HG02852 (cell line): ENCODE data around the gene SAPCD1.

Experiments used
- ATAC-seq: cut with Tn5 transposase; IDR thresholded peaks from one replicate; pipeline ENCODE4 v1.9.1; 2021; ENCODE audit warnings: mild to moderate bottlenecking, moderate library complexity; ENCODE audit not compliant: unreplicated experiment

The SAPCD1 gene

DNA sequence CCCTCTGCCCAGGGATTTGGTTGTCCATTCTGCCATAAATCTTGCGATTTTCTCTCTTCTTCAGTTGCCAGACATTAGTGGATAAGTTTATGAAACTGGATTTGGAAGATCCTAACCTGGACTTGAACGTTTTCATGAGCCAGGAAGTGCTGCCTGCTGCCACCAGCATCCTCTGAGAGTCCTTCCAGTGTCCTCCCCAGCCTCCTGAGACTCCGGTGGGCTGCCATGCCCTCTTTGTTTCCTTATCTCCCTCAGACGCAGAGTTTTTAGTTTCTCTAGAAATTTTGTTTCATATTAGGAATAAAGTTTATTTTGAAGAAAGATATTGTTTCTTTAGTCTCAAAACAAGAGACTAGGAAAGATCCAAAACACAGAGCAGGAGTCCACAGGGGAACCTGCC, at the start of gene SAPCD1:
Gene SAPCD1, plus strand, starts transcription at position 301 of the 400 bp plus-strand sequence. CDS start 399 bp downstream, outside the sequence.
- ATAC-seq: no peak

DNA sequence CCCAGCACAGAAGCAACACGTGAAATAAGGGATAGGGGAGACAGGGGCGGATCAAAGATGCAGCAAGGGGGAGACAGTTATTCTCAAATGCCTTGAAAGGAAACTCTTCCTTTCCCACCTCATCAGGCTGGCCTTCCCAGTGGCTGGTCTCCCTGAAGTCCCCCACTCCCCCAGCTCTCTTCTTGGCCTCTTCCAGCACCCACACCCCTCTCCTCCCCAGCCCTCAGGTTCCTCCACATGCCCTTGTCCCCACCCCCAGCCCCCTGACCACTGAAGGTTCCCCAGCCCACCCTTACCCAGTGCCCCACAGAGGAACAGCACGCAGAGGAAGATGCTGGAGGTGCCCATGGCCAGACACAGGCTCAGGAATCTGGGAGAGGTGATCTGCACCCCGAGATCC, 49.0 kb upstream of the SAPCD1 start:
- no peak for ATAC-seq

DNA sequence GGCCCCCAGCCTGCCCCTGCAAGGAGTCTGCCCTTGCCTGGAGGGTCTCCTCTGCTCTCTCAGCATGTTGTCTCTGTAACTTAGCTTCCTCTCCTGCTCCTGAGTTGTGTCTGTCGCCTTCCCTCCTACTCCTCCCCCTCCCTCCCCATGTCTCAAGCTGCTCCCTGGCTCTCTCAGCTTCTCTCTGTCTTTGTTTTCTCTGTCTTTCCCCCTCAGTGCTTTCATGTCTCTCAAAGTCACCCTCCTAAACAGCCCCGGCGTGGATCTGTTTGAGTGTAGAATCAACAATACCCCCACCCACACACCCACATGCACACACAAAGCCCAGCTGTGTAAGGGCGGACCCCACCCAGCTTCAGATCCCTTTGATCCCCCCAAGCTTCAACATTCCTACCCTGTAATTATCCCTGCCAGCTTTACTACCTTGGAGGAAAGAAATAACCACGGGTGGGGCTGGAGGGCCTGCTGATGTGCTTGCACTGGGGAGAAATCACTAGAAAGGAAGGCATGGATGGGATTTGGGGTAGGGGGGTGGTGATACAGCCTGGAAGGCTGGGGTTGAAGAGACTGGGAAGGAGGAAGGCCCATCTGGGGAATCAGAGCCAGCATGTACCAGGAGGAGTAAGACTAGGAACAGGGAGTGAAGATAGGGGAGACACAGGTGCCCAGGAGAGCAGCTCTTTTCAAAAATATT, 48.3 kb upstream of the SAPCD1 start:
- no peak for ATAC-seq

DNA sequence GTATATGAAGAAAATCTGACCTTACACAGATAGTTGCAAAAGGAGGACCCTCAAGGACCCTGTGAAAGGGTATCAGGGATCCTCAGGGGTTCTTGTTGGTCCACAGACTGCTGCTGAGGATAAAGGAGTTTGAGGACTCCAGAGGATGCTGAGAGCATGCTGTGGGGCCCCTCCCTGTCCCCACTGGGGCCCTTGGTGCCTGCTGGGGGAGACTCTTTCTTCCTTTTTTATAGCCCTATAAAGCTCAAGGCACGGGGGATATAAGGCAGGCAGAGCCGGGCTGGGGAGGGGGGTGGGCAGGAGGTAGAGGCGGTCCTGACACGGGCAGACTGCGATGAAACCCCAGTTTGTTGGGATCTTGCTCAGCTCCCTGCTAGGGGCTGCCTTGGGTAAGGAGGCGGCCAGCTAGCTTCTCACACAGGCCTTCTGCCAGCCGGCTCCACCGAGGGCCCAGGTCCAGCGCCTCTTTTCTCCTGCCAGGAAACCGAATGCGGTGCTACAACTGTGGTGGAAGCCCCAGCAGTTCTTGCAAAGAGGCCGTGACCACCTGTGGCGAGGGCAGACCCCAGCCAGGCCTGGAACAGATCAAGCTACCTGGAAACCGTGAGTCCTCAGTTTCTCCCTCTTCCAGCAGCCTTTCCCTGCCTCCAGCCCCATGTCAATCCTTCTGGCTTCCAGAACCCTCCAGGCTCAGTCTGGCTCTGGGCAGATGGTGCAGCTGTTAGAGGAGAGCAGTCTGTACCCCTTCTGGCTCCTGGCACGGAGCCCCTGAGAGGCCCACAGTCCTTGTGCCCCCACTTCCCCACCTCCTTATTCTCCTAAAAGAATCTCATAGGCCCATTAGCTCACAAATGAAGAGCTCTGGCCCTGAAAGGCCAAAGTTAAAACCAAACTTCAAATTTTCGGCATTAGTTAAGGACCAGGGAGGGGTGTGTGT, 47.2 kb upstream of the SAPCD1 start, which contains the start of gene LY6G6D:
Gene LY6G6D, plus strand, starts transcription at position 327 of the 937 bp plus-strand sequence. Its CDS starts 8 bp downstream, at position 335.
- no peak for ATAC-seq

DNA sequence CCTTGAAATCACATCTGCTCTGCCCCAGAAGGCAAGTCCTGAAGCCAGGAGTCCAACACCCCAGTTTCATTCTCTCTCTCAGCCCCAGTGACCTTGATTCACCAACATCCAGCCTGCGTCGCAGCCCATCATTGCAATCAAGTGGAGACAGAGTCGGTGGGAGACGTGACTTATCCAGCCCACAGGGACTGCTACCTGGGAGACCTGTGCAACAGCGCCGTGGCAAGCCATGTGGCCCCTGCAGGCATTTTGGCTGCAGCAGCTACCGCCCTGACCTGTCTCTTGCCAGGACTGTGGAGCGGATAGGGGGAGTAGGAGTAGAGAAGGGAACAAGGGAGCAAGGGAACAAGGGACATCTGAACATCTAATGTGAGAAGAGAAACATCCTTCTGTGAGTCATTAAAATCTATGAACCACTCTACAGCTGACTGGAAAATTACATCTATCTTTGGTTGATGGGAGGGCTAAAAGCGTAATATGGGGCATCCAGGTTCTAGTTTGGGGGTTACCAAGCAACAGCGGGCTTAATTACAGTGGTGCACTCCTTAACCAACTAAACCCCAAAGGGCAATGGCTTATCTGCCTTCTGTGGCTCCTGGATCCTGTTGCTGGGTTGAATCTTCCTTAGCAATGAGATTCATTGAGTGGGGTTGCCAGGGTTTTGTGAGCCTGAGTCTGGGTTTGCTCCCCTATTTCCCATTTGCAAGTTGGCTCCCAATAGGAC, 44.8 kb upstream of the SAPCD1 start:
- ATAC-seq: no peak

DNA sequence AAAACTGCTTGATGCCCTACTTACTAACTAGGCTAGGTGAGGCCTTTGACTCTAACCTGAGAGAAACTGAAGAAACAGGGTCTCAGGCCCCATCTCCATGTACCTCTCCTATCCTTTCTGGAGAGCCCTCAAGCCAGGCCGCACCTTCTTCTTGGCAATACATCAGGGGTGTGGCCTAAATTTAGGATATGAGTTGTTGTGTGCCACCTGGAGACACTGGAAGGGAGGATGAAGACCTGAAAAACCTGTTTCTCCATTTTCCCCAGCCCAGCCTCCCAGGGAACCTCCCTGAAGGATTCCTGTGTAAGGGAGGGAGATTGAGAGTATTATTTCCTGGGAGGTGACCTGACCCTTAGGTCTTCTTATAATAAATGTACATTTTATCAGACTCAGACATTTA, 44.2 kb upstream of the SAPCD1 start:
- ATAC-seq: no peak

DNA sequence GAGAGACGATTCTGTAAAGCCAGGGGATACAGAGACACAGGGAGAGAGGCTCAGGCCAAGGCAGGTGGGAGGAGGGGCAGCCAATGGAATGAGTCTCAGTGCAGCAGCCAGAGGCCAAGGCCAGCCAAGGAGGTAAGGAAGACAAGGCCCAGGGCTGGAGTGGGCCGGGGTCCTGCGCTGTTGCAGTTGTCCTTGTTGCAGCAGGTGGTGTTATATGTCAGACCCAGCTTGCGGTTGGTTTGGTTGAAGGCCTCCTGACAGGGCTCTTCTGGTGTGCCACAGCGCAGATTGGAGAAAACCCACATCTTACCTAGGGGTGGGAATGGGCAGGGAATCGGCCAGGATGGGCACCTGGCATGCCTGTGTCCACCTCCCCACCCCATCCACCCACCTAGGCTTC, 43.5 kb upstream of the SAPCD1 start:
- no peak for ATAC-seq

DNA sequence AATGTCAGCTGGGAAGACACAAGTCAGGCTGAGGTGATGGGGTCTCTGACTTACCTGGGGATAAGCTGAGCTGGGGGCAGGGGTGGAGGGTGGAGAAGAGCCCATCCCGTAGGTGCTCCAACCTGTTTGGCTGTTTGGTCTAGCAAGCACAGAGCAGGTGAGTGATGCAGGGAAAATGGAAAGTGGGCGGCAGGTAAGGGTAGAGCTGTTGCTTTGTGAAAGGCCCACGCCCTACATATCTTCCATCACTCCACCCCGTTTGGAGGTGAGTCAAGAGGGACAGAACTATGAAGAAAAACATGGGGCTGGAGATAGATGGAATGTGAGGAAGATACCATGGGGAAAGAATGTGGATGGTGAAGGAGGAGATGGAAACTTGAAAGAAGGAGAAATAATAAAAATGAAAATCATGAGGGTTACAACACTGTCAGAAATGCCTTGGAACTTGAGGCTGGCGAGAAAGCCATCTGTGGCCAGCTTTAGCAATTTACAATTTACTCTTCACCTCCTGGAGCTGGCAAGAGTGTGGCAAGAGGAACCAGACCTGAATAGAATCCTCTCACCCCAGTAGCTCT, 42.2 kb upstream of the SAPCD1 start:
- no peak for ATAC-seq

DNA sequence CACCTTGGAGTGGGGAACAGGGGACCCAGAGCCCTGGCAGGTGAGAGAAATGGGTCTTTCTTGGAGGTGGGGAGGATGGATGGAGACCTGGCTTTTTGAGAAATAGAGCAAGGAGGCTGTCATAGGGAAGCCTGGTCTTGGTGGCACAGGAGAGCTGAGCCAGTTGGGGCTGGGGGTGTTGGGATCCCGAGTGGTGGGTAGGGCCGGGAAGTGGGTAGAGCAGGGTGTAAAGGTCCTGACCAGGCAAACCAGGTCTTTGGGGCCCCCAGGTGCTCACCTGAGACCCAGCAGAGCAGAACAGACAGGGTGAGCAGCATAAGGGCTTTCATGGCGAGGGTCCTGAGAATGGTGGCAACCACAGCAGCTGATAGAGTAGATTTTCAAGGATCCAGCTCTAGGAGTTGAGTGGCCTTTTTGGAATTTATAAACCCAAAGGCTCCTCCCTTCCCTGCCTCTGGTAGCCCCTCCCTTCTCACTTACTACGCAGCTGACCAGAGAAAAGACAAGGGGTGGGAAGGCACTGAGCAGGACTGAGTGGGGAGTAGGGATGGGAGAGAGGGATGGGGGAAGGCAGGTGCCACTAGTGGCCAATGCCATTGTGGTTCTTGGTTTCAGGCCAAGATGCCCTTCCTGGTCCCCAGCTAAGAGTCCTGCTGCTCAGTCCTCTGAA, 41.0 kb upstream of the SAPCD1 start, which contains the start of gene LY6G6C:
Gene LY6G6C, minus strand, starts transcription at position 396 of the 670 bp plus-strand sequence. Its CDS starts 67 bp downstream, at position 329.
- no peak for ATAC-seq

DNA sequence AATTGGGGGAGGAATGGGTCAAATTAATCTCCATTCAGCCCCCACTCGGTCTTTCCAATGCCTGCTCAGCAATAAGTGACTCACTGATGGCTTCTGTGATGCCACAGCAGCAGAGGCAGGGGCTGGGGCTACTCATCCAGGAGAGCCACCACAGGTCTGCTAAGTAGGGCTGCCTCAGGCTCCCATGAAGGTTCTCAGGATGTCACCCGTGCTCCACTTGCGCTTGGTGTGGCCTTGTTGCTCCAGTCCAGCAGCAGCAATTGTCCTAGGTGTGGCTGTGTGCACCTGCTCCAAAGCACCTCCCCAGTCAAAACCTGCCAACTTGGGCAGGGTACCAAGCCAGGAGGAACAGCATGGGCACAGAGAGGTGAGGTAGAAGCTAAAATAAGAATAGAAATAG, 40.3 kb upstream of the SAPCD1 start:
- ATAC-seq: no peak

DNA sequence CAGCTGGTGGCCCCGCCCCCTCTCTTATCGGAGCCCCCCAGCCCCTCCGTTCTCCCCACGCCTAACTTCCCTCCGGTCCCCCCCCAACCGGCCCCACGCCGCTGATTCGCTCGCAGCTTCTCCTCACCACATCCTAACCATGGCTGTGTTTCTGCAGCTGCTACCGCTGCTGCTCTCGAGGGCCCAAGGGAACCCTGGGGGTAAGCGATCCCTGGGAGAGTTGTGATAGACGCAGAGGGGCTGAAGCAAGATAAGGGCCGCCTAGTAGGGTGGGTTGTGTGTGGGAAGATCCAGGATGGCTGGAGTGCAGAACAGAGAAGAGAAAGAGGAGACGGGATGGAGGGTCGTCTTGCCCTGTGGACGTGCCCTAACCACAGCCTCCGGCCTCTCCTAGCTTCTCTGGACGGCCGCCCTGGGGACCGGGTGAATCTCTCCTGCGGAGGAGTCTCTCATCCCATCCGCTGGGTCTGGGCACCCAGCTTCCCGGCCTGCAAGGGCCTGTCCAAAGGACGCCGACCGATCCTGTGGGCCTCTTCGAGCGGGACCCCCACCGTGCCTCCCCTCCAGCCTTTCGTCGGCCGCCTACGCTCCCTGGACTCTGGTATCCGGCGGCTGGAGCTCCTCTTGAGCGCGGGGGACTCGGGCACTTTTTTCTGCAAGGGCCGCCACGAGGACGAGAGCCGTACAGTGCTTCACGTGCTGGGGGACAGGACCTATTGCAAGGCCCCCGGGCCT, 39.0 kb upstream of the SAPCD1 start, which contains the start of gene MPIG6B:
Gene MPIG6B, plus strand, starts transcription at position 129 of the 735 bp plus-strand sequence. Its CDS starts 11 bp downstream, at position 140.
- ATAC-seq: no peak

DNA sequence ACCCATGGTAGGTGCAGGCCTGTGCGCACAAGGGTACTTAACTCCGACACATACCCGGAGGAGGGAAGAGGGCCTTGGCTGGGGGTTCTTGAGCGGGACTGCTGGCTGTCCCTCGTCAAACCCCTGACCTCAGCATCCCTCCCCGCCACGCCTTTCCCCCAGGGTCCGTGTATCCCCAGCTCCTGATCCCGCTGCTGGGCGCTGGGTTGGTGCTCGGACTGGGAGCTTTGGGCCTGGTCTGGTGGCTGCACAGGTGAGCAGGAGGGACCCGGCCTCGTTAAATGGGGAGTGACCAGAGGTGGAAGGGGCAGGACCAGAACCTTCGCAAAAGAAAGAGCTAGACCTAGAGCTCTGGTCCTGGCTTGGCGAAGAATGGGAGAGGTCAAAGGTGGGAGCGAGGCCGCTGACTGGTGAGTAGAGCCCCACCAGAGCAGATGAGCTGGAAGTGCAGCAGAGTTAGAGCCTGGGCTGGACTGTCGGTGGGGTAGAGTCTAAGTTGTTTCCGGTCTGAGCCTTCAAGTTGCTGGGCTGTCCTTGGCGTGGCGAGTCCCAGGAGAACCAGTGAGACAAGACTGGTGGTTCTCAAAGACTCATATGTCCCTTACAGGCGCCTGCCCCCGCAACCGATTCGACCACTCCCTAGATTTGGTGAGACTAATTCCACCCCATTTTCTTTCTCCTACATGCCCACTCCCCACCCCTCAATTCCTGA, 38.3 kb upstream of the SAPCD1 start:
- no peak for ATAC-seq

DNA sequence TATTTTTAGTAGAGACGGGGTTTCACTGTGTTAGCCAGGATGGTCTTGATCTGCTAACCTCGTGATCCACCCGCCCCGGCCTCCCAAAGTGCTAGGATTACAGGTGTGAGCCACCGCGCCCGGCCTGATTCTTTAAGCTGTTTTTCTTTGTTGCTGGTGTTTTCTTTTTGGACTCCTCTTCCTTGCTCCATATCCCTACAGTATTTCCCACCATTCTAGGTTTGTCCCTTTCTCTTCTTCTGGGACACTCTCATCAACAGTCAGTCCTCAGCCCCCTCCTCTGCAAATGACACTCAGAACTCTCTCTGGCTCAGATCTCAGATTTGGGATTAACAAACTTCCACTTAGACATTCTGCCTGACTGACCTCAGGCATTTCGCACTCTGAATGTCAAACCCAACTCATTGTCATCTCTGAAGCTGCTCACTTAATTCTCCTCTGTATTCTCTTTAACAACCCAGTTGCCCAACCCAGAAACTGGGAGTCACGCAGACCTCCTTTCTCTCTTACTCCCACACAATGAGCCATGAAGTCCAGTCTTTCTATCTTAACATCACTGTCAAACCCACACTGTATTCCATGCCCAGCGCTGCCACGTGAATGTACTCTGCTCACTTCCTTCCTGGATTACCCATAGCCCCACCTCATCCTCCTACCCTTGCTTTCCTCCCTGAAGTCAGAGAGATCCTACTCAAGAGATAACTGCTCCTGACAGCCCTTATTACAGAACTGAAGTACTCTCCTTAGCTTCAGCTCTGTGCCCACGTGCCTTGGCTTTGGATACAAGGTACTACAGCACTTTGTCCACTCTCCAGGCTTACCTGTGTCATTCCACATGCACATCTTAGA, 36.7 kb upstream of the SAPCD1 start:
- no peak for ATAC-seq

DNA sequence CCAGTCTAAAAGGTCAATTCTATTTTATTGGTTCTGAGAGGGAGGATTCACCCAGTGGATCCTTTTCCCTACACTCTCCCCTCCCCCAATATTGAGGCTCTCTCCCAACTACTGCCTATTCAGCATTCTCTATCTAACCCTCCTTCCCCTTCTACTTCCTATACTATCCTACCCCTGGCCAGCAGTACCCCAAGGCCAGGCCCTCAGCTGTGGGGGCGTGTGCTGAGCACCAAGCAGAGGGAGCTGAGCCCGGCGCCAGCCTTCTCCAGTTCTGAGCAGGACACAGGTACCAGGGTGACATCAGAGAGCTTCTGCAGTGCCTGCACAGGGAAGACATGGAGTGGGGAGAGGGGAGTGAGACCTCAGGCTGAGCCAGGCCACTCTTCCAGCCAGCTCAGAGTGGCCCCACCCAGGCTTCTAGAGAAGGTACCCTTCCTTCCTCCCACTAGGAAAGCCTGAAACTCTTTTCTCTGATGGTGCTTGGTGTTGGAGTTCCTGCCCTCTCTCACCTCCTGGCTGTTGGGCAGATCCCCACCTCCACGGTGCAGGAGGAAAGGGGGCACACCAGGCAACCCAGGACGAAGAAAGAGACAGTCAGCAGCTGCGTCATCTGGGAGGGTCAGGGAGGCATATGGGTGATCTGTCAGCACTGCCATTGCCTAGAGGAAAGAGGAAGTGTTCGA, 35.3 kb upstream of the SAPCD1 start:
- ATAC-seq: peak; percentile 56

DNA sequence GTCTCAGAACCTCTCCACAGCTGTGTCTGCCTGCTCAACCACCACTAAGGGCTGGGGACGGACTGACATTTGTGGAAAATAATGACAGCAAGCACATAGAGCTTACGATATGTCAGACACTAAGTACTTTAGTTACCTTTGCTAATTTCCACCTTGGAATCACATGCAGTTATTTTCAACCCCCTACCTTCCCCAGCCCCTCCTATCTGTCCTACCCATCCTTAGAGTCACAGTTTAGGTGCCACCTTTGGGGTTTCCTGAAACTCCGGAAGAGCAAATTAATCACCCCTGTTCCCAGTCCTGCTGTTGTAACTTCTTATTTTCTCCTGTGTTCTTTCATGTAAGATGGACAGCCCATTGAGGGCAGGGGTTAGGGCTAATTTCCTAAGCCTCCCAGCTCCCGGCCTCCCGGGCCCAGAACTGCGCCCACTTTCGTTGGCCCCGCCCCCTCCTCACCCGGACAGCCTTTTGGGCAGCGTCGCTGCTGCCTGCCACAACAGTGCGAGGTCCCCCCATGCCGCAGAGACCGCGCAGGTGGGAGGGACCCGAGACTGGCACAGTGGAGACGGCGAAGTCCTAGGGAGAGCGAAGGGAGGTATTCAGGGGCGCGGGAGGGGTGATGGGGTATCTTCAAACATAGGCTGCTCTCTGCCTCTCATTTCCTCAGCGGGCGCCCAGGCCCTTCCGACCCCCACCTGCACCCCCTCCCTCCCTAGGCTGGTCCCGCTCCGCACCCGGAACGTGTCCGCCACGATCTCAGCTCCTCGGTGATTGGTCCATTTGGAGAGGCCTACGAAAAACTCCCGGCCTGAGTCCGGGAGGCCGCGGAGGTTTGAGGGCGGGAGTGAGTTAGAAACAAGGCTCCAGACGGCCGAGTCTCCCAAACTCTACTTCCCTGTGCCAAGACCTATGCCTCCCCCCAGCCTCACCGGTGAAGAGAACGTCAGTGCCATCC, 34.5 kb upstream of the SAPCD1 start:
- no peak for ATAC-seq
